HL-60 (cell line): ENCODE measurements around the gene VENTX.

ENCODE experiments used
- TF ChIP-seq, protein P1 (sequence below): IDR thresholded peaks from 2 replicates; pipeline ENCODE4 v1.6.1; 2012; ENCODE audit warnings: low read depth; ENCODE audit not compliant: insufficient replicate concordance
- TF ChIP-seq, protein P2 (sequence below): IDR thresholded peaks from one replicate; pipeline ENCODE4 v1.5.1; 2011; ENCODE audit warnings: low read length, control low read depth, inconsistent platforms; ENCODE audit not compliant: insufficient read depth

- TF ChIP-seq, protein P1, sequence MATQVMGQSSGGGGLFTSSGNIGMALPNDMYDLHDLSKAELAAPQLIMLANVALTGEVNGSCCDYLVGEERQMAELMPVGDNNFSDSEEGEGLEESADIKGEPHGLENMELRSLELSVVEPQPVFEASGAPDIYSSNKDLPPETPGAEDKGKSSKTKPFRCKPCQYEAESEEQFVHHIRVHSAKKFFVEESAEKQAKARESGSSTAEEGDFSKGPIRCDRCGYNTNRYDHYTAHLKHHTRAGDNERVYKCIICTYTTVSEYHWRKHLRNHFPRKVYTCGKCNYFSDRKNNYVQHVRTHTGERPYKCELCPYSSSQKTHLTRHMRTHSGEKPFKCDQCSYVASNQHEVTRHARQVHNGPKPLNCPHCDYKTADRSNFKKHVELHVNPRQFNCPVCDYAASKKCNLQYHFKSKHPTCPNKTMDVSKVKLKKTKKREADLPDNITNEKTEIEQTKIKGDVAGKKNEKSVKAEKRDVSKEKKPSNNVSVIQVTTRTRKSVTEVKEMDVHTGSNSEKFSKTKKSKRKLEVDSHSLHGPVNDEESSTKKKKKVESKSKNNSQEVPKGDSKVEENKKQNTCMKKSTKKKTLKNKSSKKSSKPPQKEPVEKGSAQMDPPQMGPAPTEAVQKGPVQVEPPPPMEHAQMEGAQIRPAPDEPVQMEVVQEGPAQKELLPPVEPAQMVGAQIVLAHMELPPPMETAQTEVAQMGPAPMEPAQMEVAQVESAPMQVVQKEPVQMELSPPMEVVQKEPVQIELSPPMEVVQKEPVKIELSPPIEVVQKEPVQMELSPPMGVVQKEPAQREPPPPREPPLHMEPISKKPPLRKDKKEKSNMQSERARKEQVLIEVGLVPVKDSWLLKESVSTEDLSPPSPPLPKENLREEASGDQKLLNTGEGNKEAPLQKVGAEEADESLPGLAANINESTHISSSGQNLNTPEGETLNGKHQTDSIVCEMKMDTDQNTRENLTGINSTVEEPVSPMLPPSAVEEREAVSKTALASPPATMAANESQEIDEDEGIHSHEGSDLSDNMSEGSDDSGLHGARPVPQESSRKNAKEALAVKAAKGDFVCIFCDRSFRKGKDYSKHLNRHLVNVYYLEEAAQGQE, result no peak
- TF ChIP-seq, protein P2, sequence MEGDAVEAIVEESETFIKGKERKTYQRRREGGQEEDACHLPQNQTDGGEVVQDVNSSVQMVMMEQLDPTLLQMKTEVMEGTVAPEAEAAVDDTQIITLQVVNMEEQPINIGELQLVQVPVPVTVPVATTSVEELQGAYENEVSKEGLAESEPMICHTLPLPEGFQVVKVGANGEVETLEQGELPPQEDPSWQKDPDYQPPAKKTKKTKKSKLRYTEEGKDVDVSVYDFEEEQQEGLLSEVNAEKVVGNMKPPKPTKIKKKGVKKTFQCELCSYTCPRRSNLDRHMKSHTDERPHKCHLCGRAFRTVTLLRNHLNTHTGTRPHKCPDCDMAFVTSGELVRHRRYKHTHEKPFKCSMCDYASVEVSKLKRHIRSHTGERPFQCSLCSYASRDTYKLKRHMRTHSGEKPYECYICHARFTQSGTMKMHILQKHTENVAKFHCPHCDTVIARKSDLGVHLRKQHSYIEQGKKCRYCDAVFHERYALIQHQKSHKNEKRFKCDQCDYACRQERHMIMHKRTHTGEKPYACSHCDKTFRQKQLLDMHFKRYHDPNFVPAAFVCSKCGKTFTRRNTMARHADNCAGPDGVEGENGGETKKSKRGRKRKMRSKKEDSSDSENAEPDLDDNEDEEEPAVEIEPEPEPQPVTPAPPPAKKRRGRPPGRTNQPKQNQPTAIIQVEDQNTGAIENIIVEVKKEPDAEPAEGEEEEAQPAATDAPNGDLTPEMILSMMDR, result no peak
Observed at GRCh38 chr10:133268532-133268931, 30.9 kb downstream of the VENTX start.
